ENCODE data around the gene BLTP3B.
"Not testable (repeated sequence)": the region's sequence is repeated elsewhere in the genome, so short reads cannot be mapped to it uniquely, and the experiment has no call there.

The BLTP3B gene

GRCh38 chr12:100142851-100143559 lies at the start of gene BLTP3B:
Gene BLTP3B, minus strand, starts transcription at chr12:100142874. Its CDS starts 239 bp downstream, at chr12:100142635.
- peak; percentile 91 for DNase-seq (ENCODE audit: low spot score)

- DNase-seq (ENCODE audit: low spot score) = no peak
These were observed 47.1 kb upstream of the BLTP3B start for GRCh38 chr12:100189636-100190394.

GRCh38 chr12:100188888-100189635 lies 46.4 kb upstream of the BLTP3B start:
- not testable (repeated sequence) for DNase-seq (ENCODE audit: low spot score)

- DNase-seq (ENCODE audit: low spot score) = no peak
These were observed 45.3 kb upstream of the BLTP3B start for GRCh38 chr12:100187857-100188519.

- DNase-seq (ENCODE audit: low spot score) = no peak
These were observed 44.4 kb upstream of the BLTP3B start for GRCh38 chr12:100187068-100187467.

- no peak for DNase-seq (ENCODE audit: low spot score)
These were observed 43.4 kb upstream of the BLTP3B start for GRCh38 chr12:100186071-100186470.

GRCh38 chr12:100185361-100185894 lies 42.8 kb upstream of the BLTP3B start:
- peak; percentile 39 for DNase-seq (ENCODE audit: low spot score)

GRCh38 chr12:100184549-100185145 lies 42.0 kb upstream of the BLTP3B start:
- DNase-seq (ENCODE audit: low spot score) = no peak

GRCh38 chr12:100179252-100179651 lies 36.6 kb upstream of the BLTP3B start:
- no peak for DNase-seq (ENCODE audit: low spot score)

GRCh38 chr12:100176493-100176892 lies 33.8 kb upstream of the BLTP3B start:
- DNase-seq (ENCODE audit: low spot score) = not testable (repeated sequence)

- DNase-seq (ENCODE audit: low spot score) = no peak
These were observed 31.8 kb upstream of the BLTP3B start for GRCh38 chr12:100174495-100174894.

GRCh38 chr12:100173111-100173510 lies 30.4 kb upstream of the BLTP3B start:
- no peak for DNase-seq (ENCODE audit: low spot score)

GRCh38 chr12:100171248-100171647 lies 28.6 kb upstream of the BLTP3B start:
- DNase-seq (ENCODE audit: low spot score) = no peak

GRCh38 chr12:100170313-100170858 lies 27.7 kb upstream of the BLTP3B start:
- DNase-seq (ENCODE audit: low spot score) = no peak

GRCh38 chr12:100169345-100169744 lies 26.7 kb upstream of the BLTP3B start:
- no peak for DNase-seq (ENCODE audit: low spot score)

- no peak for DNase-seq (ENCODE audit: low spot score)
These were observed 25.9 kb upstream of the BLTP3B start for GRCh38 chr12:100168562-100168961.

- no peak for DNase-seq (ENCODE audit: low spot score)
These were observed 23.6 kb upstream of the BLTP3B start for GRCh38 chr12:100166232-100166631.

GRCh38 chr12:100165356-100165755 lies 22.7 kb upstream of the BLTP3B start:
- DNase-seq (ENCODE audit: low spot score) = no peak

- DNase-seq (ENCODE audit: low spot score) = no peak
These were observed 21.6 kb upstream of the BLTP3B start for GRCh38 chr12:100164153-100164704.

GRCh38 chr12:100163416-100164152 lies 20.9 kb upstream of the BLTP3B start:
- peak; percentile 79 for DNase-seq (ENCODE audit: low spot score)

Data from activated CD4-positive, alpha-beta T cell treated with anti-CD3 and anti-CD28 coated beads, Interleukin-2, Interleukin-4, amounts not matched to agents 100 ng/mL and 50 ng/mL, durations not matched to agents 16 hours and 8 hours (primary cell).